Islet precursor cell (in vitro differentiated cells): ENCODE measurements around the gene SF1.

Source experiments
- DNase-seq: peaks from one replicate; pipeline ENCODE4 v3.0.0-alpha.2; 2018

The SF1 gene

GRCh38 chr11:64744544-64745188, 33.7 kb downstream of the SF1 start:
- no peak for DNase-seq

GRCh38 chr11:64743591-64744543, 34.5 kb downstream of the SF1 start, which contains the start of gene RASGRP2:
TSS of gene RASGRP2 (minus strand) at chr11:64744142. CDS start at chr11:64742866, 1,276 bp downstream.
- peak; percentile 78 for DNase-seq

- DNase-seq, result peak; percentile 76
Observed at GRCh38 chr11:64742889-64743590, 35.3 kb downstream of the SF1 start.

GRCh38 chr11:64742087-64742888, 36.1 kb downstream of the SF1 start:
- no peak for DNase-seq

GRCh38 chr11:64741375-64742086, 36.8 kb downstream of the SF1 start:
- no peak for DNase-seq

GRCh38 chr11:64739871-64740270, 38.5 kb downstream of the SF1 start:
- DNase-seq, result no peak

GRCh38 chr11:64736654-64737053, 41.7 kb downstream of the SF1 start:
- no peak for DNase-seq

- DNase-seq, result no peak
Observed at GRCh38 chr11:64735725-64736259, 42.5 kb downstream of the SF1 start.

GRCh38 chr11:64734811-64735724, 43.3 kb downstream of the SF1 start:
- DNase-seq, result no peak

- DNase-seq, result no peak
Observed at GRCh38 chr11:64731601-64732000, 46.7 kb downstream of the SF1 start.

- DNase-seq, result peak; percentile 93
Observed at GRCh38 chr11:64729851-64730382, 48.4 kb downstream of the SF1 start.

- peak; percentile 35 for DNase-seq
Observed at GRCh38 chr11:64728757-64729365, 49.5 kb downstream of the SF1 start.

GRCh38 chr11:64726867-64727530, 51.3 kb downstream of the SF1 start:
- DNase-seq, result peak; percentile 28

- DNase-seq, result peak; percentile 66
Observed at GRCh38 chr11:64726211-64726641, 52.1 kb downstream of the SF1 start.

GRCh38 chr11:64724863-64725532, 53.3 kb downstream of the SF1 start:
- peak; percentile 45 for DNase-seq

GRCh38 chr11:64723907-64724862, 54.2 kb downstream of the SF1 start:
- DNase-seq, result peak; percentile 42
